Measurements from ENCODE around the gene LINGO1. TPM values are rescaled to one million over a fixed set of nuclear protein-coding genes. Genes with fewer than 3 reads are reported as not detected.
A peak's percentile ranks its signal among the peaks of the same experiment; 100 is the strongest.

The LINGO1 gene
- total and polyA plus RNA-seq, 2 of the 8 experiments (the other 6 are each of a cell fraction or from before 2014, with no cell fraction given) = 57.1 to 114 TPM

- Histone ChIP-seq H3K4me3 (ENCODE audit: extremely low read depth in 1 of 4, insufficient read depth in 2 of 4, low read depth in 3 of 4, low read length in 4 of 4) (no peak overlapping the region), H2AFZ (ENCODE audit: low read length) (no peak overlapping the region), H3K4me2 (ENCODE audit: insufficient read depth in 1 of 2, low read depth in 2 of 2, low read length in 2 of 2) (no peak overlapping the region), H4K91ac (replicated peaks; ENCODE audit: insufficient read length, low read length) (no peak overlapping the region), H4K8ac (ENCODE audit: extremely low read depth, insufficient read depth, low read length) (no peak overlapping the region), H3K27ac (ENCODE audit: low read depth, low read length) (no peak overlapping the region), H3K27me3 (replicated peaks in 1 of 4; ENCODE audit: control insufficient read depth in 3 of 4, extremely low read depth in 1 of 4, insufficient read depth in 3 of 4, low read length in 3 of 4) (no peaks in the 10 kb centered on the region), H2BK5ac (ENCODE audit: low read depth, low read length) (0 out of 2 replicates have a peak overlapping the region, but pooled peaks have one; percentile 28), H3K79me2 (ENCODE audit: control insufficient read depth in 1 of 2, insufficient read depth in 2 of 2, low read length in 2 of 2) (no peaks in the 10 kb centered on the region), H3K14ac (ENCODE audit: insufficient read length) (no peak overlapping the region), H2BK12ac (ENCODE audit: low read depth, low read length) (no peak overlapping the region), H3K9me3 (ENCODE audit: insufficient read depth in 2 of 2, low read depth in 1 of 2, low read length in 1 of 2) (0 out of 4 replicates have a peak, but pooled peaks cover 0 to 5% of the 10 kb centered on the region in 2 experiments), H3K4me1 (replicated peaks in 1 of 4; ENCODE audit: control insufficient read depth in 3 of 4, insufficient read depth in 4 of 4, low read length in 3 of 4) (peaks cover 0 to 13% (median under 1%) of the 10 kb centered on the region in 4 experiments; a peak in 5 of 7 replicates), H2BK120ac (replicated peaks; ENCODE audit: low read depth, low read length) (no peak overlapping the region), H2BK15ac (ENCODE audit: low read length) (no peak overlapping the region), H2BK20ac (ENCODE audit: low read length) (peak overlapping the region; percentile 44; the same call in 1 of the 2 replicates), H3K23ac (ENCODE audit: insufficient read length) (no peak overlapping the region), H3K4ac (replicated peaks; ENCODE audit: insufficient read length, low read depth, low read length) (no peak overlapping the region), H3K36me3 (ENCODE audit: control insufficient read depth in 2 of 4, insufficient read depth in 4 of 4, low read length in 3 of 4) (no peaks in the 10 kb centered on the region), H3K23me2 (ENCODE audit: low read depth, low read length) (no peaks in the 10 kb centered on the region), H4K5ac (ENCODE audit: insufficient read length, low read depth, low read length) (no peak overlapping the region), H4K20me1 (replicated peaks in 1 of 2; ENCODE audit: control insufficient read depth in 1 of 2, insufficient read depth in 2 of 2, low read length in 2 of 2) (no peaks in the 10 kb centered on the region), H3K18ac (ENCODE audit: extremely low read depth, low read length) (0 out of 2 replicates have a peak overlapping the region, but pooled peaks have one; percentile 62), H3K79me1 (ENCODE audit: low read depth, low read length) (no peaks in the 10 kb centered on the region), H3K56ac (replicated peaks; ENCODE audit: insufficient read length, low read depth, low read length) (no peak overlapping the region), H3K9ac (replicated peaks in 1 of 4; ENCODE audit: extremely low read depth in 1 of 4, low read depth in 3 of 4, low read length in 3 of 4) (no peak overlapping the region), H2AK5ac (ENCODE audit: low read depth, low read length) (no peak overlapping the region)
- ChIA-PET CTCF (ENCODE audit: partially characterized antibody) (interaction anchor here (0.6 to 19.2 kb wide), 11 partner anchors 9 to 220 kb away, joined by 3 to 361 read pairs (median 6); partner anchors contain the start of gene LINGO1), POLR2A (ENCODE audit: partially characterized antibody) (interaction anchor here (1.3 kb wide), 1 partner anchor 19 kb away, joined by 3 read pairs; no protein-coding TSS in a partner anchor)
- DNase-seq (ENCODE audit: low read depth in 1 of 2, low spot score in 2 of 2) (peak in 1 of 2 experiments; percentile 85), FAIRE-seq (peak; percentile 66)
- WGBS, 2 experiments (ENCODE audit: extremely low coverage in 1 of 2, insufficient coverage in 1 of 2, insufficient read length in 1 of 2, insufficient replicate concordance in 2 of 2, low coverage in 1 of 2, low lambda C conversion rate in 2 of 2, missing lambda C conversion rate in 1 of 2) = 48% methylated on average over 2 of the region's 2 CpGs; no CpG with 5 or more reads in 1 of the 2 experiments
- TF ChIP-seq JUND (IDR thresholded peaks at IDR 0.05; ENCODE audit: low read length) (peak; percentile 86; the same call in 1 of the 2 replicates), YY1 (IDR thresholded peaks at IDR 0.05; ENCODE audit: low read depth, low read length) (peak; percentile 32; the same call in 1 of the 2 replicates), CTCF (IDR thresholded peaks at IDR 0.05; ENCODE audit: control extremely low read depth in 1 of 3, insufficient read depth in 1 of 3, low read depth in 1 of 3, low read length in 3 of 3) (peak; percentile 72 to 81 (median 78)), RAD21 (IDR thresholded peaks at IDR 0.05 in 1 of 2, conservative IDR thresholded peaks at IDR 0.05 in 1 of 2; ENCODE audit: low read depth in 2 of 2, low read length in 2 of 2) (peak; percentile 72 to 74), ZNF274 (IDR thresholded peaks at IDR 0.05; ENCODE audit: borderline replicate concordance, extremely low read depth, low read length) (no peak)
Observed at GRCh38 chr15:77650265-77650664, 17.6 kb upstream of the LINGO1 start.

All from H1 (cell line).